Esophagus squamous epithelium (tissue), 5 donors: ENCODE data around the gene ZNF385B. TPM values are rescaled to one million over a fixed set of nuclear protein-coding genes. Genes with fewer than 3 reads are reported as not detected.

Source experiments
- DNase-seq: peaks from one replicate; lab custom pipeline; 2025; lab: John Stamatoyannopoulos, UW
- H3K27ac ChIP-seq, 4 donors: fragments of 200-600 bp; sonication (generic); one replicate each; pipeline ENCODE4 v1.5.1; 2016 to 2019; ENCODE audit warnings: mild to moderate bottlenecking in 1 of 4
- H3K27me3 ChIP-seq, 4 donors: fragments of 200-600 bp; sonication (generic); 1 replicate in 3 of 4; 2 replicates in 1 of 4; pipeline versions ENCODE4 v1.5.1 to v1.6.0; 2017 to 2021; ENCODE audit warnings: antibody characterized with exemption in 1 of 4
- H3K36me3 ChIP-seq, 3 donors: fragments of 200-600 bp; sonication (generic); one replicate each; pipeline ENCODE4 v1.5.1; 2016 to 2019
- H3K4me1 ChIP-seq, 3 donors: fragments of 200-600 bp; sonication (generic); one replicate each; pipeline ENCODE4 v1.5.1; 2017 to 2019
- H3K4me3 ChIP-seq, 4 donors: fragments of 200-600 bp; sonication (generic); 1 replicate in 3 of 4; 2 replicates in 1 of 4; pipeline ENCODE4 v1.5.1; 2016 to 2019; ENCODE audit warnings: mild to moderate bottlenecking in 2 of 4, moderate library complexity in 1 of 4
- H3K9me3 ChIP-seq, 3 donors: fragments of 200-600 bp; sonication (generic); one replicate each; pipeline ENCODE4 v1.5.1; 2016 to 2019
- CTCF ChIP-seq, 6 experiments: fragments of 450-650 bp in 4 of 6; fragments of 200-600 bp in 2 of 6; sonication (generic) in 2 of 6; IDR thresholded peaks; one replicate each; pipeline ENCODE4 v1.5.1; 2016 to 2019; ENCODE audit warnings: antibody characterized with exemption in 6 of 6, mild to moderate bottlenecking in 4 of 6, moderate library complexity in 4 of 6
- POLR2A ChIP-seq, 4 donors: fragments of 450-650 bp; IDR thresholded peaks; one replicate each; pipeline ENCODE4 v1.6.1; 2017; ENCODE audit warnings: antibody characterized with exemption in 4 of 4, mild to moderate bottlenecking in 4 of 4, moderate library complexity in 3 of 4
- WGBS, 2 donors: methylation state at CpG; one replicate each; pipeline ENCODE4 v1.1.5; 2018; 5-methylcytosine and 5-hydroxymethylcytosine counted together
- intact Hi-C: fragments of 100-400 bp; cut with DNase I; formaldehyde crosslinking; loops from one replicate; pipeline ENCODE4 v1.15.0; 2022
- total RNA-seq, 4 donors: library from RNA; depleted of rRNA; stranded (reverse); fragments of >200 nt; gene quantifications; one replicate each; pipeline ENCODE4 v1.1.0, GENCODE V29; 2016
- donor health status: DM: yes; HTN: yes; CAD: no.

ZNF385B gene
- total RNA-seq, 4 donors from 2014 or later, result 0.44 to 3.1 (median 0.44) TPM; not detected in 1

- WGBS, 2 donors, result 68 to 74% methylated on average over 4 of the region's 4 CpGs
- DNase-seq, result no peak
- H3K4me3 ChIP-seq, result no peak overlapping the region
Observed at GRCh38 chr2:179602452-179602851, 259.0 kb downstream of the ZNF385B start.

GRCh38 chr2:179596018-179596417 is 265.4 kb downstream of the ZNF385B start:
- intact Hi-C loops, result no loop called here
- 22 to 47% methylated on average over 1 of the region's 1 CpG for WGBS, 2 donors
- Histone ChIP-seq H3K27me3 (no peaks in the 10 kb centered on the region), H3K36me3 (no peaks in the 10 kb centered on the region), H3K4me1 (no peaks in the 10 kb centered on the region), H3K4me3 (no peak overlapping the region), H3K27ac (peak overlapping the region in 1 of 4 donors; percentile 42), H3K9me3 (no peaks in the 10 kb centered on the region)
- TF ChIP-seq POLR2A (IDR thresholded peaks at IDR 0.05), result no peak
- TF ChIP-seq CTCF (IDR thresholded peaks at IDR 0.05), result no peak
- DNase-seq, result no peak

More at GRCh38 chr2:179602452-179602851, 259.0 kb downstream of the ZNF385B start:
- TF ChIP-seq CTCF (IDR thresholded peaks at IDR 0.05), result no peak
- TF ChIP-seq POLR2A (IDR thresholded peaks at IDR 0.05), result no peak
- intact Hi-C loops, result no loop called here
- H3K27me3 ChIP-seq, result no peaks in the 10 kb centered on the region
- H3K9me3 ChIP-seq, result no peaks in the 10 kb centered on the region
- no peaks in the 10 kb centered on the region for H3K36me3 ChIP-seq
- no peaks in the 10 kb centered on the region for H3K4me1 ChIP-seq
- no peak overlapping the region for H3K27ac ChIP-seq

GRCh38 chr2:179595284-179595683 is 266.1 kb downstream of the ZNF385B start:
- no peaks in the 10 kb centered on the region for H3K4me1 ChIP-seq
- TF ChIP-seq POLR2A (IDR thresholded peaks at IDR 0.05) (no peak), CTCF (IDR thresholded peaks at IDR 0.05) (no peak)
- H3K27ac ChIP-seq, result no peak overlapping the region
- no peak for DNase-seq
- H3K36me3 ChIP-seq, result no peaks in the 10 kb centered on the region
- no peak overlapping the region for H3K4me3 ChIP-seq
- intact Hi-C loops, result no loop called here
- H3K27me3 ChIP-seq, result no peaks in the 10 kb centered on the region
- no peaks in the 10 kb centered on the region for H3K9me3 ChIP-seq

- Histone ChIP-seq H3K9me3 (no peaks in the 10 kb centered on the region), H3K27ac (no peak overlapping the region), H3K36me3 (no peaks in the 10 kb centered on the region), H3K4me1 (no peaks in the 10 kb centered on the region), H3K27me3 (no peaks in the 10 kb centered on the region), H3K4me3 (no peak overlapping the region)
- 71 to 73% methylated on average over 2 of the region's 2 CpGs for WGBS, 2 donors
- no peak for TF ChIP-seq POLR2A (IDR thresholded peaks at IDR 0.05)
- TF ChIP-seq CTCF (IDR thresholded peaks at IDR 0.05), result no peak
- intact Hi-C loops, result no loop called here
- no peak for DNase-seq
Observed at GRCh38 chr2:179594268-179595112, 266.9 kb downstream of the ZNF385B start.

GRCh38 chr2:179593323-179593722 is 268.1 kb downstream of the ZNF385B start:
- no peak overlapping the region for H3K4me3 ChIP-seq
- H3K4me1 ChIP-seq, result no peaks in the 10 kb centered on the region
- H3K9me3 ChIP-seq, result no peaks in the 10 kb centered on the region
- H3K36me3 ChIP-seq, result no peaks in the 10 kb centered on the region
- H3K27me3 ChIP-seq, result no peaks in the 10 kb centered on the region
- no peak for DNase-seq
- no peak overlapping the region for H3K27ac ChIP-seq
- WGBS, 2 donors, result 76 to 89% methylated on average over 3 of the region's 3 CpGs
- intact Hi-C loops, result no loop called here
- TF ChIP-seq CTCF (IDR thresholded peaks at IDR 0.05), result no peak
- TF ChIP-seq POLR2A (IDR thresholded peaks at IDR 0.05), result no peak
